ENCODE results near the gene TNFRSF18.

DNA sequence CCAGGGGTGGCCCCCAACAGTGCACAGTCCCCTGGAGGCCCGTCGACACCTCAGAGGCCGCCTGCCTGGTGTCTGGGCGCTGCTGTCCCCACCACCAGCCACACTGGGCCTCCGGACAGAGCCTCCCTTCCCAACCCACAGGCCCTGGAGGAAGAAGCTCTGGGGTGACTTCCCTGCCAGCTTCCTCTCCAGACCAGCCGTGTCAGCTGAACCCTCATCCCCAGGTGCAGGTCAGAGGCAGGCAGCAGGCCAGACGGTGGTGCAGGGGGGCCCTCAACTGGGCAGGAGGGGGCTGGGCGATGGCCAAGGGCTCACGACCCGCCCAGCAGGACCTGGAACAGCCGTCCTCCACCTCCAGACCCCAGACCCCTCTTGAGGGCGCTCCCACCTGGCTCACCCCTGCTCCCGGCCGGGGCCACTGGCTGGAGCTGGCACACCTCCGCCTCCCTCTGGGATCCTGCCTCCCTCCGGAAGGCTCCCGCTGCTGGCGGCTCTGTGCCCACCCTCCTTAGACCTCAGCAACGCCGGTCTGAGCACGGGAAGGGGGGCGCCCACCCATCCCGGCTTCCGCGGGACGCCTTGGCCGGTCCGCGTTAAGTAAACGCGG lies 520 bp downstream of the TNFRSF18 start:
- no peak for TF ChIP-seq CTCF (IDR thresholded peaks at IDR 0.05; ENCODE audit: low read depth, low read length, poor library complexity, severe bottlenecking)
- 0 out of 2 replicates have a peak, but pooled peaks have one; percentile 37 for TF ChIP-seq EZH2phosphoT487 (IDR thresholded peaks at IDR 0.05; ENCODE audit: borderline replicate concordance, low read length)

All from DOHH2 (cell line).